Fibroblast of gingiva (primary cell): Measurements from ENCODE around the gene GFRA1.

Experiments used
- DNase-seq: peaks from one replicate; pipeline ENCODE4 v3.0.0-alpha.2; 2011; ENCODE audit warnings: low read depth

GFRA1 gene

GRCh38 chr10:116270771-116271592 is 2.0 kb downstream of the GFRA1 start:
- DNase-seq: no peak

GRCh38 chr10:116270126-116270770 is 2.8 kb downstream of the GFRA1 start:
- DNase-seq: no peak

- no peak for DNase-seq
Measured at GRCh38 chr10:116269619-116270018, 3.4 kb downstream of the GFRA1 start.

DNA sequence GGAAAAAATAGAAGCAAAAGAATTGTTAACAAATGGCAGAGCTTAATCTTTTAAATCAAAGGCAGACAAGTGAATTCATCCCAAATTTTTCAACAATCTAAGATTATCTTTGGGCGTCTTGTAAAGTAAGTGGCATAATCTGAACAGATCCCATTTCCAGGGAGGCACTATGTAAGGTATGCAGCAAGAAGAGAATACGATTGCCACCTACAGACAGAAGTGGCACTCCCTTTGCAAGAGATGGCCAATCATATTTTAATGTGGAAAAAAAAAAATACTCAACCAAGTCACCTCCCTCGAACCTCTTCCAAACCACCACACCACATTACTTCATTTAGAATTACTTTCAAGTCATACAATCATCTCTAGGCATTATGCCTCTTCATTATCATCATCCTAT is 4.0 kb downstream of the GFRA1 start:
- DNase-seq: no peak

GRCh38 chr10:116265686-116266085 is 7.3 kb downstream of the GFRA1 start:
- DNase-seq: no peak

GRCh38 chr10:116263870-116264655 is 8.9 kb downstream of the GFRA1 start:
- no peak for DNase-seq

- DNase-seq: no peak
Measured at GRCh38 chr10:116262678-116263077, 10.3 kb downstream of the GFRA1 start.

DNA sequence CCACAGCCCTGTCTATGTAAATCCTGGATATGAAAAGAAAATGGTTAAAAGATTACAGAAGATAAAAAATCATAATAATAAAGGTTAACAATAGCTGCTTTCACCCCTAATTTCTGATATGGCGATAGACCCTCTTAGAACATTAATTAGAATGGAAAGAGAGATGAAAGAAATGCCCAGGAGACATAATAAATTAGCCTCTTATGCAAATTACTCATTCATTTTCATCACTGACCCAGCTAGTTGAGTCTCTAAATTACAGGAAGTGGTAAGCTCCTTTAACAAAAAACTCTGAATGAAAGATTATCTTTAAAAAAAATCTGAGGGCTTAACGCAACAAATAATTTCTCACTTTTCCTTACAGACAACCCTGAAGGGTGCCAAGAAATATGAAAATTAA is 12.4 kb downstream of the GFRA1 start:
- no peak for DNase-seq

DNA sequence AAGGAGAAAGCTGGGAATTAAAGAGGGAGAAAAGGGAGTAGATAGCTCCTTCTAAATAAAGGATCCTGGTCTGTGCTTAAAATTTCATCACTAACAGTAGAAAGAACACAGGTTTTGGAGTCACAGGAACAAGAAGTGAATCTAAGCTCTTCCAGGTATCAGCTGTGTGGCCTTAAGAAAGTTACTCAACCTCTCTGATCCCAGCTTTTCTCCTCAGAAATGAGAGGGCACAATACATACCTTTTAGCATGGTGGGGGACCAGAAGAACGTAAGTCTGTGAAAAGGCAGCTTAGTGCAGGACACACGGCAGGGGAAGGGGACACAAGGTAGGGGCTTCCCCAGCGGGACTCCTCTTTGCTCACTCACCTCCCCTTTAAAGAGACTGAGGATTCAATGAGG is 13.4 kb downstream of the GFRA1 start:
- DNase-seq: no peak

DNA sequence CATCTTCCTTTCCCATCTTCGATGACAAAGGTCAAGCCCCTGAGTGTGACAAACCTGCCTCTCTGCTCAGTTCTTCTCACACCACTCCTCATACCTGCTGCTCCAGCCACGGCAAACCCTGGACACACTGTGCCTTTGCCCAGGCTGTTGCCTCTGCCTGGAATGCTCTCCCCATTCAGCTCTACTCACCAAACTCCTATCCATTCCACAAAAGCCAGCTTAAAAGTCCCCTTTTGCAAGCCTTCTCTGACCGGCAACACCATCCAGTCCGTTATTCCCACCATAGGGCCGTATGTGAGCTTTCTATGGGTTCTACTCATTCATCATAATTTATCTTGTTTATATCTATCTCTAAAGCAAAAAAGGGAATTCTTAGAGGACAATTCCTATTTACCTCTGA is 15.2 kb downstream of the GFRA1 start:
- no peak for DNase-seq

DNA sequence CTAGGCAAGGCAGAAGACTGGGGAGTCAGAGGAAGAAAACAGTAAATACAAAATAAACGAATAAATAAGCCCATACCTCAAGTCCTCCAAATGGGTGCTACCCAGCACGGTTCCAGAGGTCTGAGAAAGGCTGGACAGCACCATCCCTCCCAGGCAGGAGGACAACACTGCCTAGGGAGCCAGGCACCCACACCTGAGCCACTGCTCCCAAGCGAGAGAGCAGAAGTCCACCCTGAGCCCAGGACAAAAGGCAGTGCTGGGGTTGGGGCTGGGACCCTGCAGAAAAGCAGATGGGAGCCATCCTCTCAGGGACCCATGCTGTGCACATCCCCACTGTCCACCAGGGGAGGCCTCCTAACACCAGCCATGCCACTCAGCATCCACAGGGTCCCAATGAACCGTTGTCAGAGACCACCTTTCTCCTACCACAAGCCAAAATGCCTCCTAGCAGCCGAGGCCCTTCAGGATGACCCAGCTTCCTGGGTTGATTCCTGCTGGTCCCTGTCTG is 16.2 kb downstream of the GFRA1 start:
- DNase-seq: no peak

- no peak for DNase-seq
Measured at GRCh38 chr10:116255886-116256751, 16.9 kb downstream of the GFRA1 start.

DNA sequence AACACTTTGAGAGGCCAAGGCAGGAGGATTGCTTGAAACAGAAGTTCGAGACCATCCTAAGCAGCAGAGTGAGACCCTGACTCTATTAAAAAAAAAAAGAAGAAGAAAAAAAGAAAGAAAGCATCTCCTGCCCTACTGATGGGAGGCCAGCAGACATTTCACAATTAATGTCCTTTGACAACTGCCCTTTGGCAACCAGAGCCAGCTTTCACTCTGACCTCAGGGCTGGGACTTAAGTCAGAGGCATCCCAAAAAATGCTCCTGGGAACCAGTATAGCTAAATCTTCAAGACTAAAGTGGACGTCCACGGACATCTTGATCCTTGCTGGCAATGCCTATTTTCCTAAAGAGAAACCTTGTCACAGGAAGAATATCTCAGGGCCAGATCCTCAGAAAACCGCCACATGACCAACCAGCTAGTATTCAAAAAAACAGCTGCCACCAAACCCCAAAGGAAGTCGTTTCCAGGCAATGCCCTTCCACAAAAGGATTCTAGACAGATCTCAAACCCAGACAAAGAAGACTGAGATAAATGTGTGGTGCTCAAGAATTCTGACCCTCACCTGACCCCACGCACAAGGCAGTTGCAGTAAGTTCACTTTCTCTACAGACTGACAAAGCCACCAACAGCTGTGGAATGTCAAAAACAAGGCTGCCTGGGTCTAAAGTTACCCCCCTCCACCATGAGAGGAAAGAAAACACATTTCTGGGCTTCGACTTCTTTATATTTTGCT is 18.4 kb downstream of the GFRA1 start:
- no peak for DNase-seq

DNA sequence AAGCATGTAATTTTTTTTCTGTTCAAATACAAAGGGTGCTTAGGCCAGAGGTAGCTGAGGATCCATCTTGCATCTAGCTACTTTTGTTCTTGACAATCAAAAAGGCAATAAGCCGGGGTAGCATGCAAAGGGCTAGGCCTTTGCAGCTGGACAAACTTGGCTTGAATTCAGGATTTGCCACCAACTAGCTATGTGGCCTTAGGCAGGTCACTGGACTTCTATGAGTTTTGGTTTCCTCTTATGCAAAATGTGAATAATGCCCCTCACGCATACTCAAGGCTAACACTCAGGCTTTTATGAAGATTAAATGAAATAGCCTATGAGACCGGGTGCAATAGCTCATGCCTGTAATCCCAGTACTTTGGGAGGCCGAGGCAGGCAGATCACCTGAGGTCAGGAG is 19.3 kb downstream of the GFRA1 start:
- DNase-seq: no peak

DNA sequence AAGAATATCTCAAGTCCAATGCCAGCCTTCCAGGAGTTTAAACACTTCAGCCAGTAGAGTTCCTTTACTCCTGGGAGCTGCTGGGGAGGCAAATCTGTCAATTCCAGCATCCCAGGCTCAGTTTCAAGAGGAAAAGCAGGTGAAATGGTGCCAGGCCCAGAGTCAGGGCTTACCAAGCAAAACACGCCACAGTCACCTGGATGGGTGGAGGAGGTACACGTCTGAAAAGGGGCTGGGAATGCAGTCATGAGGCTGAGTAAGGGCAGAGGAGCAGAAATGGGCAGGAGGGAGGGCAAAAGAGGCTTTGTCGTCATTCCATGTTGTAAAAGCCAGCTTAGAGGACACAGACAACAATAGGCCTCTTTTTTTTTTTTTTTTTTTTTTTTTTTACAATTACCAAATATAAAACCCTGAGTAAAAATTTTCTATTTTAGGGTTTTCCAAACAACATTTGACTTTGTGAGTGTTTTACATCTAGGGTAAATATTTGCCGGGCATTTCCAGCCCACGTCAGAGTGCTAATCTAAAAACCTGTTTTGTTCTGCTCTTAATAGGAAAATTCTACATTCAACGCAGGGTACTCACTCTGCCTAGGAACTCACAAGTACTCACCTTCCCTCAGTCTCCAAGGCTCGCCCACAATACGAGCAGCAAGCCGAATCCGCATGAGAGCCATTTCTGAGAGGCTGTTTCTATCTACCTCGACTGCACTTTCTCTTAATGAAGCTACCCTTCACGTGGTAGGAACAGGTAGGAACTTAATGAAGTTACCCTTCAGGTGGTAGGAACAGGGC is 21.2 kb downstream of the GFRA1 start:
- DNase-seq: no peak

- no peak for DNase-seq
Measured at GRCh38 chr10:116247691-116248090, 25.3 kb downstream of the GFRA1 start.

DNA sequence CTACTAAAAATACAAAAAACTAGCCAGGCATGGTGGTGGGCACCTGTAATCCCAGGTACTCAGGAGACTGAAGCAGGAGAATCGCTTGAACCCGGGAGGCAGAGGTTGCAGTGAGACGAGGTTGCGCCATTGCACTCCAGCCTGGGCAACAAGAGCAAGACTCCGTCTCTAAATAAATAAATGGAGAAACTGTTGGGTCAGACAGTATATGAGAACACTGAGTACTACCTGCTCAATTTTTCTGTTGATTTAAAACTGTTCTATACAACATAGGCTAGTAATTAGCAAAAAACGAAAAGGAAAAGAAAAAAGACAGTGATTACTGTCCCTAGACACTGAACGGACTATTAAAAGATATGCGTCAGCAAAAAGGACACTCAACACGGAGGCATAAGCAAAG is 26.7 kb downstream of the GFRA1 start:
- DNase-seq: no peak

GRCh38 chr10:116245156-116245555 is 27.9 kb downstream of the GFRA1 start:
- DNase-seq: no peak

DNA sequence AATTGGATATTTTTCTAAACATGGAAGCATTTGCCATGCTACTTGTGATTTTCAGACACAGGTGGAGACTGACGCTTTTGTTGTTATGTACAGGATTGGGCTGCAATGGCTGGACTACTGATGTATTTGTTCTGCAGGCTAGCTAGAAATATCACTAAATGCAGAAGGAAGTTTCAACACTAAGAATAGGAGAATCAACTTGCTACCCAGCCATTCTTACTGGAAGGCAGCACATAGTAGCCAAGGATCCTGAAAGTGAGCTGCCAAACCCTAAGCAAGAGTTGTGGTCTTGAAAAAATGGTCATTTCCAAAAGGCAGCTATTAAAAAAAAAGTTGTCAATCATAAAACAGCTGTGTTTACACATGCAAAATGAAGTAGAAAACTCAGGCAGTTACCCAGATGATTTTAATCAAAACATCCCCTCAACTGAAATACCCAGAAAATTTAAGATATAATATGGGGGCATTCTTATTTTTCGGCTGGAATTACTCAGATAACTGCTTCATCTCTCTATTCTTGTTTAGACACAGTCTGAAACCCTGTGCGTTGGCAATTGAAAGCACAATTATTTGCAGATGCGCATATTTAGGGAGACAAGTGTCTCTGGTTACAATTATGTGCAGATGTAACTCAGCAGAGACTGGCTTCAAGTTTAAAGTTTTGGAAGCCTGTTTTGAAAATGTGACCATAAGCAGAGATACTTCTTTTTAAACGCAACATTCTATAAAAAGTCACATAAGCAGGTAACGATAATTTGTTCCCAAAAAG is 31.2 kb downstream of the GFRA1 start:
- peak; percentile 23 for DNase-seq
